ENCODE results near the gene DMPK.

Gene DMPK

GRCh38 chr19:45765702-45766295 is 16.5 kb downstream of the DMPK start:
- no peak for TF ChIP-seq CTCF (IDR thresholded peaks at IDR 0.05; ENCODE audit: insufficient read depth, low read depth, low read length, missing control alignments)
- DNase-seq (ENCODE audit: low read depth), result no peak
- H3K4me3 ChIP-seq (ENCODE audit: low read depth, low read length), result no peak overlapping the region

- no peak overlapping the region for H3K4me3 ChIP-seq (ENCODE audit: low read depth, low read length)
- TF ChIP-seq CTCF (IDR thresholded peaks at IDR 0.05; ENCODE audit: insufficient read depth, low read depth, low read length, missing control alignments), result no peak
- no peak for DNase-seq (ENCODE audit: low read depth)
Observed at GRCh38 chr19:45764945-45765701, 17.2 kb downstream of the DMPK start.

GRCh38 chr19:45764475-45764874 is 17.8 kb downstream of the DMPK start:
- H3K4me3 ChIP-seq (ENCODE audit: low read depth, low read length), result no peak overlapping the region
- DNase-seq (ENCODE audit: low read depth), result no peak
- no peak for TF ChIP-seq CTCF (IDR thresholded peaks at IDR 0.05; ENCODE audit: insufficient read depth, low read depth, low read length, missing control alignments)

GRCh38 chr19:45763691-45764294 is 18.5 kb downstream of the DMPK start:
- no peak for DNase-seq (ENCODE audit: low read depth)
- TF ChIP-seq CTCF (IDR thresholded peaks at IDR 0.05; ENCODE audit: insufficient read depth, low read depth, low read length, missing control alignments), result no peak
- H3K4me3 ChIP-seq (ENCODE audit: low read depth, low read length), result no peak overlapping the region

GRCh38 chr19:45762870-45763631 is 19.2 kb downstream of the DMPK start:
- no peak for TF ChIP-seq CTCF (IDR thresholded peaks at IDR 0.05; ENCODE audit: insufficient read depth, low read depth, low read length, missing control alignments)
- H3K4me3 ChIP-seq (ENCODE audit: low read depth, low read length), result no peak overlapping the region
- DNase-seq (ENCODE audit: low read depth), result no peak

- no peak for DNase-seq (ENCODE audit: low read depth)
- no peak for TF ChIP-seq CTCF (IDR thresholded peaks at IDR 0.05; ENCODE audit: insufficient read depth, low read depth, low read length, missing control alignments)
- no peak overlapping the region for H3K4me3 ChIP-seq (ENCODE audit: low read depth, low read length)
Observed at GRCh38 chr19:45761714-45762113, 20.6 kb downstream of the DMPK start.

All from GM12865 (cell line).